ENCODE measurements around the gene DBP.

DNA sequence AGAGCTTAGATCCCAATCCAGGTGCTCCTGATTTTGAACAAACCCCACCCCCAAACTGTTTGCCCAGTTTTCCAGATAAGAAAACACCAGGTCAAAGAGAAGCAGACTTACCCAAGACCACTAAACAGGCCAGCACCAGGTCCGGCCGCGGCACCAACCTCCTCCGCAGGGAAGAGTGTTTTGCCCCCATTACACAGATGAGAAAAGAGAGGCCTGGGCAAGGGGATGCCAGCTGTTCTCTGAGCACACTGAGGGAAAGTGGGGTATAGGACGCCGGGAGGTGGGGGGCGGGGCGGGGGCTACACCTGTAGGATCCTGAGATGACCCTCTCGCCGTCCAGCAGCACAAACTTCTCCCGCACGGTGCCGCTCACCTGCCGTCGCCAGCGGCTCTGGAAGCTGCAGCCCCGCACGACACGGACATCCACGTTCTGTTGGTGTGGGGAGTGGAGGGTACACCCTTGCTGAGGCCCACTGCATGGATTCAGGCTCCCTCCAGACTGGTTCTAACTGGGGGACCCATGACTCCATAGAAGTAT lies 27.5 kb downstream of the DBP start:
- TF ChIP-seq POLR2A (IDR thresholded peaks at IDR 0.05) (no peak), POLR2AphosphoS5 (IDR thresholded peaks at IDR 0.05) (no peak), CTCF (IDR thresholded peaks at IDR 0.05) (no peak)

Data from prostate gland (tissue), 2 donors.